B cell (primary cell): ENCODE measurements around the gene CPNE5. TPM values are rescaled to one million over a fixed set of nuclear protein-coding genes. Genes with fewer than 3 reads are reported as not detected.

Source experiments
- ATAC-seq: fragments of 200-7000 bp; cut with Tn5 transposase; one replicate; pipeline ENCODE4 v1.10.0; 2021; ENCODE audit warnings: low read depth, mild to moderate bottlenecking, moderate number of reproducible peaks, moderate library complexity
- CTCF ChIA-PET: fragments of 350-600 bp; sonication (Branson Sonifier 250); formaldehyde crosslinking; loops from one replicate; lab custom pipeline; 2021; ENCODE audit warnings: antibody characterized with exemption, inconsistent platforms; lab: Charles Lee
- POLR2A ChIA-PET: fragments of 350-600 bp; sonication (Branson Sonifier 250); formaldehyde crosslinking; loops from one replicate; lab custom pipeline; 2021; ENCODE audit warnings: antibody characterized with exemption; lab: Charles Lee
- DNase-seq: peaks from one replicate; pipeline ENCODE4 v3.0.0; 2013
- H2AFZ ChIP-seq: 2 replicates; pipeline ENCODE4 v1.6.1; 2012; ENCODE audit warnings: mild to moderate bottlenecking, low read depth, low read length; ENCODE audit not compliant: insufficient read depth, poor library complexity, severe bottlenecking
- H3K27ac ChIP-seq, 2 donors: 1 replicate in 1 of 2; 2 replicates in 1 of 2; pipeline ENCODE4 v1.5.1; 2012 to 2013; ENCODE audit warnings: low read length in 2 of 2, mild to moderate bottlenecking in 2 of 2, moderate library complexity in 1 of 2
- H3K27me3 ChIP-seq, 4 experiments: fragments of 200-600 bp in 1 of 4; sonication (generic) in 1 of 4; replicated peaks in 1 of 4; 1 replicate in 2 of 4; 2 replicates in 2 of 4; pipeline versions ENCODE4 v1.6.1 to v1.7.0; 2013 to 2016; ENCODE audit warnings: low read length in 3 of 4, mild to moderate bottlenecking in 2 of 4, mixed read lengths in 1 of 4, moderate library complexity in 1 of 4; ENCODE audit not compliant: insufficient read depth in 4 of 4, control insufficient read depth in 3 of 4; ENCODE audit errors: control extremely low read depth in 1 of 4
- H3K36me3 ChIP-seq, 2 experiments: replicated peaks in 1 of 2; 1 replicate in 1 of 2; 2 replicates in 1 of 2; pipeline versions ENCODE4 v1.6.1 to v1.7.1; 2013; ENCODE audit warnings: low read length in 1 of 2; ENCODE audit not compliant: insufficient read depth in 2 of 2, control insufficient read depth in 1 of 2; ENCODE audit errors: control extremely low read depth in 1 of 2, extremely low read depth in 1 of 2
- H3K4me1 ChIP-seq, 2 donors: fragments of 200-600 bp in 1 of 2; sonication (generic) in 1 of 2; 1 replicate in 1 of 2; 2 replicates in 1 of 2; pipeline versions ENCODE4 v1.5.1 to v1.6.1; 2013 to 2017; ENCODE audit warnings: low read length in 2 of 2; ENCODE audit not compliant: control insufficient read depth in 2 of 2, insufficient read depth in 2 of 2
- H3K4me2 ChIP-seq: replicated peaks from 2 replicates; pipeline ENCODE3; 2012; ENCODE audit warnings: mild to moderate bottlenecking, low read depth, low read length; ENCODE audit not compliant: poor library complexity, severe bottlenecking
- H3K4me3 ChIP-seq, 5 experiments: fragments of 200-600 bp in 1 of 5; sonication (generic) in 1 of 5; 1 replicate in 3 of 5; 2 replicates in 2 of 5; pipeline versions ENCODE4 v1.5.1 to v1.7.0; 2011 to 2016; ENCODE audit warnings: low read length in 4 of 5, mild to moderate bottlenecking in 4 of 5, low read depth in 2 of 5, control low read depth in 1 of 5, moderate library complexity in 1 of 5; ENCODE audit not compliant: insufficient read depth in 1 of 5; ENCODE audit errors: control extremely low read depth in 1 of 5, extremely low read depth in 1 of 5
- H3K79me2 ChIP-seq: fragments of 200-600 bp; sonication (generic); one replicate; pipeline ENCODE4 v1.6.0; 2016; ENCODE audit warnings: low read length; ENCODE audit not compliant: control insufficient read depth, insufficient read depth
- H3K9ac ChIP-seq: fragments of 200-600 bp; sonication (generic); 2 replicates; pipeline ENCODE4 v1.6.1; 2017; ENCODE audit warnings: mild to moderate bottlenecking, low read length, moderate library complexity
- H3K9me3 ChIP-seq, 3 donors: one replicate each; pipeline versions ENCODE4 v1.6.1 to v1.7.1; 2013; ENCODE audit warnings: low read length in 2 of 3; ENCODE audit not compliant: control insufficient read depth in 2 of 3, insufficient read depth in 1 of 3; ENCODE audit errors: control extremely low read depth in 1 of 3
- H4K20me1 ChIP-seq: 2 replicates; pipeline ENCODE4 v1.6.0; 2012; ENCODE audit warnings: mild to moderate bottlenecking, low read length; ENCODE audit not compliant: insufficient read depth, control insufficient read depth, poor library complexity, severe bottlenecking
- H3K27ac Mint-ChIP-seq: one replicate; pipeline ENCODE4 v1.8.0; 2021; ENCODE audit warnings: mixed read lengths
- H3K27me3 Mint-ChIP-seq: one replicate; pipeline ENCODE4 v1.8.0; 2021; ENCODE audit warnings: mixed read lengths
- H3K4me1 Mint-ChIP-seq: one replicate; pipeline ENCODE4 v1.8.0; 2021; ENCODE audit warnings: mixed read lengths
- H3K4me3 Mint-ChIP-seq: one replicate; pipeline ENCODE4 v1.8.0; 2021; ENCODE audit warnings: mixed read lengths
- H3K9me3 Mint-ChIP-seq: one replicate; pipeline ENCODE4 v1.8.0; 2022; ENCODE audit warnings: mixed read lengths; ENCODE audit not compliant: insufficient read depth
- EZH2 ChIP-seq: IDR thresholded peaks from 2 replicates; pipeline ENCODE4 v1.6.1; 2012; ENCODE audit warnings: borderline replicate concordance, low read depth, mild to moderate bottlenecking, moderate library complexity, low read length; ENCODE audit not compliant: insufficient read depth, poor library complexity, severe bottlenecking
- WGBS: methylation state at CpG from one replicate; pipeline ENCODE4 v1.1.5; 2013; ENCODE audit warnings: missing lambda C conversion rate; ENCODE audit not compliant: insufficient coverage; 5-methylcytosine and 5-hydroxymethylcytosine counted together
- intact Hi-C: fragments of 100-400 bp; cut with micrococcal nuclease; formaldehyde crosslinking; loops from one replicate; pipeline ENCODE4 v1.10.0; 2022
- polyA plus RNA-seq: library from polyadenylated mRNA; depleted of rRNA; stranded (reverse); fragments of >200 nt; gene quantifications from 2 replicates; pipeline ENCODE4 v1.2.3, GENCODE V29; 2012
- total RNA-seq, 2 donors: library from RNA; stranded (reverse); fragments of 120-200 nt in 1 of 2; gene quantifications; 1 replicate in 1 of 2; 2 replicates in 1 of 2; pipeline versions ENCODE4 v1.2.3 to v1.2.4, GENCODE V29; 2013 to 2022
- TF ChIP-seq, protein P1 (sequence below): fragments of 200-600 bp; IDR thresholded peaks from one replicate; pipeline ENCODE4 v1.8.0; 2022; ENCODE audit warnings: antibody characterized with exemption, mild to moderate bottlenecking

CPNE5 gene
- total and polyA plus RNA-seq, 2 donors (not counting 1 experiment from before 2014, with no cell fraction given), result 49.8 to 357 TPM

DNA sequence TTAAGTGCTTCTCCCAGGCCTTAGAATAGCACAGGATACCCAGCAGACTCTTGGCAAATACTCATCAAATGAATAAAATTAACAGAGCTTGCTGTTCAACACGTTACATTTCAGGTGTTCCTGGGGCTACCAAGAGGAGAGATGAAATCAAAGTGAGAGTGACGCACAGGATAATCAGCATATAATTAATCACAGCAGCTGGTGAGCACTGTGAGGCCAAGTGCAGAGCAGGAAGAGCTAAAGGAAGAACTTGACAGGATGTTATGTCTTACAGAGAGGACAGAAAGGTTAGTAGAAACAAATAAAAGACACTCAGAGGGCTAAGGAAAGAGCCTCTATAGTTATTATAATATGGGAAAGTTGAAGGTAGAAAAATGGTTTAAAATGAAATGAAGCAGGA, 26.6 kb upstream of the CPNE5 start:
- Histone ChIP-seq H2AFZ (no peak overlapping the region), H3K9me3 (no peaks in the 10 kb centered on the region), H3K4me3 (no peak overlapping the region), H3K79me2 (peaks cover 75% of the 10 kb centered on the region), H3K9ac (no peak overlapping the region), H4K20me1 (peaks cover 6% of the 10 kb centered on the region), H3K4me1 (no peaks in the 10 kb centered on the region), H3K27ac (no peak overlapping the region), H3K36me3 (peaks cover 2 to 63% of the 10 kb centered on the region in 2 experiments), H3K4me2 (no peak overlapping the region), H3K27me3 (no peaks in the 10 kb centered on the region)
- Mint-ChIP-seq H3K4me3 (no peak overlapping the region), H3K4me1 (peaks cover 9% of the 10 kb centered on the region), H3K27me3 (no peaks in the 10 kb centered on the region), H3K27ac (no peak overlapping the region), H3K9me3 (no peaks in the 10 kb centered on the region)
- no CpG with 5 or more reads among the region's 2 CpGs for WGBS
- DNase-seq, result no peak
- intact Hi-C loops, result no loop called here
- no peak for ATAC-seq
- POLR2A ChIA-PET, result no interaction called here
- TF ChIP-seq, protein P1, sequence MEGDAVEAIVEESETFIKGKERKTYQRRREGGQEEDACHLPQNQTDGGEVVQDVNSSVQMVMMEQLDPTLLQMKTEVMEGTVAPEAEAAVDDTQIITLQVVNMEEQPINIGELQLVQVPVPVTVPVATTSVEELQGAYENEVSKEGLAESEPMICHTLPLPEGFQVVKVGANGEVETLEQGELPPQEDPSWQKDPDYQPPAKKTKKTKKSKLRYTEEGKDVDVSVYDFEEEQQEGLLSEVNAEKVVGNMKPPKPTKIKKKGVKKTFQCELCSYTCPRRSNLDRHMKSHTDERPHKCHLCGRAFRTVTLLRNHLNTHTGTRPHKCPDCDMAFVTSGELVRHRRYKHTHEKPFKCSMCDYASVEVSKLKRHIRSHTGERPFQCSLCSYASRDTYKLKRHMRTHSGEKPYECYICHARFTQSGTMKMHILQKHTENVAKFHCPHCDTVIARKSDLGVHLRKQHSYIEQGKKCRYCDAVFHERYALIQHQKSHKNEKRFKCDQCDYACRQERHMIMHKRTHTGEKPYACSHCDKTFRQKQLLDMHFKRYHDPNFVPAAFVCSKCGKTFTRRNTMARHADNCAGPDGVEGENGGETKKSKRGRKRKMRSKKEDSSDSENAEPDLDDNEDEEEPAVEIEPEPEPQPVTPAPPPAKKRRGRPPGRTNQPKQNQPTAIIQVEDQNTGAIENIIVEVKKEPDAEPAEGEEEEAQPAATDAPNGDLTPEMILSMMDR, result no peak
- TF ChIP-seq EZH2, result no peak
- CTCF ChIA-PET, result interaction anchor here (0.8 kb wide), 1 partner anchor 17 kb away, joined by 3 read pairs; no protein-coding TSS in a partner anchor

DNA sequence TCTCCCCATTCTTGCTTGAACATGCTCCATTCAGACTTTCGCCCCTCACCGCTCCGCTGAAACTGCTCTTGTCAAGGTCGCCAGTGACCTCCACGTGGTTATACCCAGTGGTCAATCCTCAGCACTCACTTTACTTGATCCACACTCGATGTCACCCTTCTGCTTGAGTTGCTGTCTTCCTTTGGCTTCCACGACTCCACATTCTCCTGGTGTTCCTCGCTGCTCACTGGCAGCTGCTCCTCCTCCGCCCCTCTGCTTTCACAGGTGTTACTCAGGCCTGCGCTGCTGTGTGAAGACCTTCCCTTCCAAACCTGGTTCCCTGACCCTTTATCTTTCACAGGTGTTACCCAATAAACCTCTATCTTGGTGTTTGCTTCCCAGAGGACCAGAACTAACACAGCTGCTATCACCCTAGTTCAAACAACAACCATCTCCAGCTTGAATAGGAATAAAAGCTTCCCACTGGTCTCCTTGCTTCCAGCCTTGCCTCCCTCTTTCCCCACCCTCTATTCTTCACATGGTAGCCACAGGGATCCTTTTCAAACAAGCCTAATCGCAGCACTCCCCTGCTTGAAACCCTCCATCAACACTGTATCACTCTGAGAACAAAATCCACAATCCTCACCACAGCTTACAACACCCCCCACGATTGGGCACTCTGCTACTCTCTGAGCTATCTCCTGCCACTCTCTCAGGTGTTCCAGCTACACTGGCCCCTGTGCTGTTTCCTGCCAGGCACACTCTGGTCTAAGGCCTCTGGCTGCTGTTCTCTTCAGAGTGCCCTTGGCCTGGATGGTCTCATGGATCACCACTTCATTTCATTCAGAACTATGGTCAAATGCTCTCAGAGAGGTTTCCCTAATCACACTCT, 24.7 kb upstream of the CPNE5 start:
- Mint-ChIP-seq H3K27me3 (no peaks in the 10 kb centered on the region), H3K27ac (no peak overlapping the region), H3K9me3 (no peaks in the 10 kb centered on the region), H3K4me3 (no peak overlapping the region), H3K4me1 (peaks cover 4% of the 10 kb centered on the region)
- DNase-seq (no peak), ATAC-seq (no peak)
- ChIA-PET CTCF (interaction anchor here (0.6 to 5.2 kb wide), 3 partner anchors 13 to 322 kb away, joined by 6 to 29 read pairs (median 6); no protein-coding TSS in a partner anchor), POLR2A (no interaction called here)
- Histone ChIP-seq H3K27ac (no peak overlapping the region), H4K20me1 (peaks cover 6% of the 10 kb centered on the region), H3K9ac (no peak overlapping the region), H3K27me3 (no peaks in the 10 kb centered on the region), H3K79me2 (peaks cover 74% of the 10 kb centered on the region), H2AFZ (no peak overlapping the region), H3K4me2 (no peak overlapping the region), H3K4me3 (no peak overlapping the region), H3K9me3 (no peaks in the 10 kb centered on the region), H3K4me1 (no peaks in the 10 kb centered on the region), H3K36me3 (peaks cover 2 to 51% of the 10 kb centered on the region in 2 experiments)
- TF ChIP-seq, protein P1, result no peak
- TF ChIP-seq EZH2, result no peak
- over 99% methylated on average over 12 of the region's 12 CpGs for WGBS
- intact Hi-C loops, result no loop called here
